GM18909 (cell line): ENCODE measurements around the gene CDX2.

ENCODE experiments used
- ATAC-seq: cut with Tn5 transposase; IDR thresholded peaks from one replicate; pipeline ENCODE4 v1.9.1; 2021; ENCODE audit warnings: mild to moderate bottlenecking; ENCODE audit not compliant: unreplicated experiment, poor library complexity

Gene CDX2

DNA sequence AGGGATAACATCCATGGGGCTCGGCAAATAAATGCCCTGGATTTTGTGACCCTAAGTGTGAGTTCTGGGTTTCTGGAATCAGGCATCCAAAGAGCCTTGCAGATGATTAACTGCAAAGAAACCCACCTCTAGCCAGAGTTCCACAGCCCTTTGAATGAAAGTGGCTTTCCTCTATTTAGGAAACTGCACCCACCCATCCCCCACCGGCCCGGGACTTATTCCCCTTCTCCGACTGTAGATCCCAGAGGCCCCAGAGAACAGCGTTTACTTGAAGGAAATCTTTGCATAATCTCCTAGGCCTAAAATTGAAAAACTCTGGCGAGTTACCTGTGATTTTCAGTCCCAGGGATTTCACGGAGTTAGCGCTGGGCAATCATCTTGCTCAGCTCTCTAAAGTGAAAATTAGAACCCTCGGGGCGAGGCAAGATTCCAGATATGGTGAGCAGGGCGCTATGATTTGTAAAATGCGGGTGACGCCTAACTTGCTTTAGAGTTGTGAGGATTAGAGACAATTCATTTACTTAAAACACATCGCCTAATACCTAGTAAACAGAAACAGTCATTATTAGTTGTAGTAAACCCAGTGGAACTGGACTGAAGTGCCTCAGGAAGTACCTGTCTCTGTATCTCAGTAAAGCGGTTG is 10.0 kb upstream of the CDX2 start:
- no peak for ATAC-seq

DNA sequence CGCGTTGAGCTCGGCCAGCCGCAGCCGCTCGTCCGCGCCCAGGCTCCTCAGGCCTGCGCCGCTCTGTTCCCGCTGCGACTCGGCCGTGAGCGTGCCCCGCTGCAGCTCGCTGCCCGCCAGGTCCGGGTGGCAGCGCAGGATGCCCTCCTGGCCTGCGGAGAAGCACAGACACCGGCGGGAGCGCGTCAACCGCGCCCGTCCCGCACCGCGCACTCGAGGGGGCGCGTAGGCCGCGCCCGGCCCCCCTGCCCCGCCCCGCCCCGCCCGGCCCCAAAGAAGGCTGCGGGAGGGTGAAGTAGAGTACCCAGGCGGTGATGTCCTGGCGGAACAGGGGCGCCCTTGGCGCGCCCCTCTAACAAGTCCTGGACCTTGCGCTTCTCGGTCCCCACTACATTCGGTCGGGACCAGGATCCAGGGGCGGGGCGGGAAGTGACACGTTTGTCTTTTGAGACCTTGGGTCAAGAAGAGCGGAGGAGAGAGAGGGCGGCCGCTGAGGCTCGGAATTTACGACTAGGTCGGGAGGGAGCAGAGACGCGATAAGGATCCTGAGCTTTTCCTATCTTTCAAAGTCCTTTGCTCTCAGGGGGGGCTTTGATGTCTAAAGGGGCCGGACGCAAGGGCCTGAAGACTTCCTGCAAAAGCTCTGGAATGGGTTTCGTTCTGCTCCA is 9.3 kb upstream of the CDX2 start:
- no peak for ATAC-seq

DNA sequence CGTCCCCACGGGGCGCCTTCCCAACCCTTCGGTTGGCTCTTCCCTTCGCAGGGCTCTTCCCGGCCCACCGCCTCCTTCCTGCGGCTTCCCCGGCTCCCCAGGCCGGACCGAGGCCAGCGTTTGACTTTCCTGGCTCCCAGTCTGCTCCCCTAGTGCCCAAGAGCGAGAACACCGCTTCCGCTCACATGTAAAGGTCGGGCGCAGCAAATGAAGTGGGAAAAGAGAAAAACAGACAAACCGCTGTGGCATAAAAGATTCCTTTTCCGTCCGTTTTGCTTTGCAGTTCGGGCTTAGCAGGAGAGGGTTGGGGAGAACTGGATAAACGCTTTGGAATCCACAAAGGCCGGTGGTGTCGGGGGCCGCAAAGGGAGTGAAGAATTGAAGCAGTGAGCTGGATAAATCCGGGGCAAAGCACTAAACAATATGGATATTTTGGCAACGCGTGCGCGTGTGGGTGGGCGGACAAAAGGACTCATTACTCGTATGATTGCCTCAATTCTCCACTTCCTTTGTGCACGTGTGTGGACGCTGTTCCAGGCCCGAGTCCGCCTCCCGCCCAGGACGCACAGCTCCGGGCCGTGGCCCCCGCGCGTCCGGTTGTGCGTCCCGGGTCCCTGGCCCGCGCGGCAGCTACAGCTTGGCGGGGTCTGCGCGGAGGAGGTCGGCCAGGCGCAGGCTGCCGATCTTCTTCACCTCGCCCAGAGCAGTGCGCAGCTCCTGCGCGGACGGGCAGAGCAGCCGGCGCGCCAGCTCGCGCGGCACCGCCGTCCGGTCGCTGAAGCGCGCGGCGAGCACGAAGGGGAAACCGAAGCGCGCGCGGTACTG is 8.6 kb upstream of the CDX2 start:
- no peak for ATAC-seq

DNA sequence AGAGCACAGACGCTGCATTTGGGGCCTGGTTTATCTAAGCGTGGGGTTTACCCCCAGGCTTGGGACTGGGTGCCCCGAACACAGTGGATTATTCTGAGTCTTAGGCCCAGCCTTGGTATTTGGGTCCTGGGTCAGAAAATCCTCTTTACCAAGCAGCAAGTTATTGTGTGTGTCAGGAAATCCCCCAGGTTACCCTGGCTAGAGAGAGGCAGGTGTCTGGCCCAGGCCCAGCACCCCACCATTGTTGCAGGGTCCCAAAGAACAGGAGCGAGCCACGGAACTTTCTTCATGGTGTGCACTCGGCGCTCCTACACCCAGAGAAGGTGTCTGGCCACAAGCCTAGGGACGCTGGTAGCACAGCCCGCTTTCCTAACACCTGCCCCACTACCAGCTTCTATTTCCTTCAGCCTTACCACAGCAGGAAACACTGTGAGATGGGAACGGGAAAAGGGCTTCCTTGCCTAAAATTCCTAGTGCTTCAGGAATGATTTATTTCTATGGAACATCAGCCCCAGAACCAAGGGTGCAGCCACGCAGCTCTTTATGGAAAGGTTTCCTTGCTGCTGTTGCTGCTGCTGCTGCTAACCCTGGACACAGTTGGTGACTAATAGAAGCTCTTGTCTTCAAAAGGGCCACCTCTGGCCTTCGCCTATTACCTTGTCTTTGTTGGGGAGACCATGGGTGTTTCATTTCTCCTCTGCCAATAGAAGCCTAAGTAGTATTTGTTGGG is 7.4 kb upstream of the CDX2 start:
- no peak for ATAC-seq

DNA sequence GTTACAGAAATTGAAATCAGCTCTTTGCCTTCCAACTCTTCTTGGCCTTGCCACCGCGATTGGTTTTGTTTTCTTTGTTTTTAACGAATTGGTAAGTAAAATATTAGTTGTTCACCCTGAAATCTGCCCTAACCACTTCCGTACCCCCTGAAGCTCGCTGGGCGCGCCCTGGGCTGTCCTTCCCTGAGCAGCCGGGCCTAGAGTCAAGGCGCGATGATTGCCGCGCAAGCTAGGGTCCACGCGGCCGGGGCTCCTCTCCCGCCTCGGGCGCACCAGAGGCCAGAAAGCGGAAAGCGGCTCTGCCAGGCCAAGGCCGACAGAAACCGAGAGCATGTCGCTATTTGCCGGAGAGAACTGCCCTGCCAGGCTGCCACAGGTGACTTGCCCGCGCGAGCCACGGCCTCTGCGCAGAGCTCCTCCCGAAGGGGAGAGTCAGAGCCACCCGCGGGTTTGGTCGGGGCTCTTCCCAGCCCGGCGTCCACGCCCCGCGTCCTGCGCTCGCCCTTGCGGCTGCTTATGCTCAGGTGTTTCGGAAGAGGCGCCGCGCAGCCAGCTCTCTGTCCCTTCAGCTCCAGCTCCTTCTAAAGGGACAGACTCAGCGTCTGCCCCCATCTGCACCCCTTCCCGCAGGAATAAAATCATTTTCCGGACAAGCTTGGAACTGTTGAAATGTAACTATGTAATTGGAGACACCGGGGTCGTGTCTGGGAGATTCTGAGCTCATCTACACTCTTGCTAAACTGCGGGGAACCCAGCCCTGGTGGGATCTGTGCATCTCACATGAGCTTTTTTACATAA is 6.6 kb upstream of the CDX2 start:
- no peak for ATAC-seq

DNA sequence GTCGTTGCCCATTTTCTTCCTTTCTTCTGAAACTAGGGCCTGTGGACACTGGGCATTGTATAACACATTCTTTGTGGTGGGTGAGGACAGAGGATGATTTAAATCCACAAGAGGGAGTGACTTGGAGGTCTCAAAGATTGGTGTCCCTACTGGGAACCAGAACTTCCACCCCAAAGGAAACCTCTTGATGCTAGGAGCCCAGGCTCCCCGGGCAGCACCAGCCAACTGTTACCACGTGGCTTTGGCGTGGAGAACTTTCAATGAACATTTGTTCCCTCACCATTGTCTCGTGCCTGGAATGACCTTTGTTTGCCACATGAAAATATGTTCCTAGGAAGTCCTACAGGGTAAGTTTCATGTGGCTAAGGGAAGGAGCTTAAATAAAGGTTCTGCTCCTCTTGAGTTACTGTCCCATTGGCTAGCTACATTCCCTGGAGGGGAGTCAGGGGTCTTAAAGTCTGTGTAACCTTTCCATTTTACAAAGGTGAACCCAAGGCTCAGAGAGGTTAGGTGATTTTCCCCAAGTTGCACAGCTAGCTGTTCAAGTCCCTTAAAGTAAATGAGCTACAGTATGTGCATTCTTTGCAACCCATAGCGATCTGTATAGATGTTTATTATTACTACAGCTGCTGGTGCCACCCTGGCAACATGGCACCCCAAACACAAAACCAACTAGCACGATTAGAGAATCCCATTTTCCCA is 5.0 kb upstream of the CDX2 start:
- no peak for ATAC-seq

DNA sequence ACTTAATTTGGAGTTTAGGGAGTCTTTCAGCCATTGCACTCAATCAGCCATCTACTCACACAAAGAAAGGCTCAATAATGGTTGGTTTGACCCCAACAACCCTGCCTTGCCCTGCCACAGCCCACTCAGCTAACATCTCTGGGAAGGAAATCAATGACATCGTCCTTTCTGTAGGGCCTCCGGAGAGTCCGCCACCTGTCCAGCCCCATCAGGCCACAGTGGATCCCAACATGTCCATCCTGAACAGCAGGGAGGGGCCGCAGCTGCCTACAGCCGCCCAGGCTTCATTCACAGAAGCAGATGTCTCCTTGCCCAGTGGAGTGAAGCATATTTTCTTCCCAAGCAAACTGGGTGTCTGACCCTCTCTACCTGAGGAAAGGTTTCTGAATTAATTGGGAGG is 4.2 kb upstream of the CDX2 start:
- ATAC-seq: no peak

DNA sequence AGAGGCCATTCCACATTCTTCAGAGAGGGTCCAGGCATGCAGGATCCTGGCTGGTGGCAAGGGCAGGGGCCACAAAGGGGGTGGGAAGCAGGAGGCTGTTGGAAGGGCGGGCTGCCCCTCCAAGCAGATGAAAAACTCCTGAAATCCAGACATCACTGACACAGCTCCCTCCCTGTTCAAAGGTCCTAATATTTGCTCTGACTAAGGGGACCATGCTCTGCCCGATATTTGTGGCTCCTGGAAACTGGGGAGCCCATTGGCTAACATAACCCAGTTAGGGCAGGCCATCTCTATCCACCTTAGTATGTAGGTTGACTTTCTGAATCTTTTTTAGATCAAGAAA is 3.3 kb upstream of the CDX2 start:
- ATAC-seq: no peak

DNA sequence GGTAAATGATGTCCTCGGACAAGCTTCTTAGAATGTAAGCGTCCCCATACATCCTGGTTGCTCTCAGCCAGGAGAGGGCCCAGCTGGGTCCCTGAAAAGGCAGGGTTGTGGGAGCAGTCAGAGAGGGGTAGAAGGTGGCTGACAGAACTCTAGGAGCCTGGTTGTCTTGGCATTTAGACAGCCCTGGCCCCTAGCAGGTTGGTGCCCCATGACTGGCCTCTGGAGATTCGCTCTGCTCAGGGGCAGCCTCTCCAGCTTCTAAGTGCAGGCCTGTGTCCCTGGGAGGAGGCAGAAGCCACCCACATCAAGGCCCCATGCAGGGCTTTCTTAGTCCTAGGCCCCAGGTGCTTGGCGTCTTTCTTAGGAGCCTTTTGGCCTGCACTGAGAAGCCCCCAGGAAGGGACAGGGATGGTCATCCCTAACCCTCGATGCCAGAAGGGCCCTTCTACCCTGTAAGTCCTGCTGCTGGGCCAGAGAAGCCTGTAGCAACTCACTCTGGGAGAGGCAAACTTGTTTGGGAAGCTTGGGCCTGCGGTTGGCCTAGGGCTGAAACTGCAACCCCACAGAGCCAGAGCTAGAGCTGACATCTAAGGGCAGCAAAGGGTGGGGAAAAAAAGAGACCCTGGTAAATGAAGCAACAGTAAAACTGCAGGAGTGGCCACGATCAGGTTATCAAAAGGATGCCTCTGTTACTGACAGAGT is 2.8 kb upstream of the CDX2 start:
- ATAC-seq: no peak

DNA sequence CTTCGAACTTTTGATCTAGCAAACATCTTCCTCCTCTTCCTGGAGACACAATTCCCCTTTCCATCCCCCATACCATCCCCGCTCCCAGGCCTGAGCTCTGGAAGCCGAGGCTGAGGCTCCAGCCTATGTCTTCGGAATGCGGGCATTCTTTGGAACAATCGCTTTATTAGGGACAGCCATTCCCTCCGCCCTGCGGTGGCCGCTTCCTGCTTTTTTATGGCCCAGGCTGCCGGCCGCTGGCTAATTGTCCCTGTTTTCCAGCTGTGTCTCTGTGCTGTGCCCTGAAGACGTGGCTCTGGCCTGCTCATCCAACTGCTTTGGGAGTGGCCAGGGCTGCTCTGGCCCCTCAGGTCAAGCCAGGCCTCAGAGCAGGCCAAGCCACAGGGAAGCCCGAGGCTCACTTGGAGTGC is 2.1 kb upstream of the CDX2 start:
- ATAC-seq: no peak

DNA sequence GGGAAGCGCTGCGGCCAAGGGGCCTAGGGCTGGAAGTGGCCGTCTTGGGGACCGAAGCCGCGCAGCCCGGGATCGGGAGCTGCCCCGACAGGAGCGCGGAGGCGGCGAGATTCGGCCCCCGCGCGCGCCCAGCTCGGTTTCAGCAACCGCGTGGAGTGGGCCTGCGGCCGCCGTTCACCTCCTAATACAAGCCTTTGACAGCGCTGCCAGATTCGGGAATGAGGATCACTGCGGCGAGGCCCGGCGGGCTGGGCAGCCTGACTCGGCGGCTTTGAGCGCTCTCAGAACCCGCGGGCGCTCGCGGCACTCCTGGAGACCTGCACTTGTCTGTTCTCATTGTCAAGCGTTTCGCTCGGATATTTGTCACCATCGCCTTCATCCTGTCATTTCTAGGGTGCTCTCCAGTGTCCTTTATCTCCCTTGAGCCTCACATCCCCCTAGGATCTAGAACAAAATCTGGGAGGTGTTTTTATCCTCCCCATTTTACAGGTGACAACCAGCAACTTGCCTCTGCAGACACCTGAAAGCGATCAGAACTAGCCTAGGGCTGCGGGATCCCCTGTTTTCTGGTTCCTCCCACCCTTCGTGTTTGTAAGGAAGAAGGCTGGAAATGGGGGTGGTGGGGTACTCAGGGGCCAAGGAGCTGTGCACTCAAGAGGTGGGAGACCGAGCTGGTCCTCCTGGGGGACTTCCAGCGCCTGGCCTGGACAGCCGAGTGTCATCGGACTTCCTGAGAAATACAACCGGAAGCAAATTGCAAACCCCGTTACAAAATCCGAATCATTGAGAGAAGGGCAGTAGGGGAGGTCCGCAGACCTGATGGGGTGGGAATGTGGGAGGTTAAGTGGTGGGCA is 1.5 kb upstream of the CDX2 start:
- ATAC-seq: no peak

DNA sequence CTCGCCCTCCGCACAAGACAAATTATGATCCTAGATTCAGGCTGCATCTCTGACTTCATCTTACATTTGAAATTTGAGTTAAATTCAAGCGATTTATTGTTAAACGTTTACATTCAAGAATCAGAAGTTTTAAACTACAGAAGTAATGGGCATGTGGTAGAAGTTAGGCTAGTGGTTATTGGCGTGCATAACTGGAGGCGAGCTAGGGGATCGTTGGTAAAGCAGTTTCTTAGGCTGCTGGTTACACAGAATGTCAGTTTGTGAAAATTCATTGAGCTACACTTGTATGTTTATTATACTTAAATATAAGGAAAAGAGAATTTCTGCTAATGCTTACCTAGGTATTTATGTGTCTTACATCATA is 733 bp upstream of the CDX2 start:
- ATAC-seq: no peak

DNA sequence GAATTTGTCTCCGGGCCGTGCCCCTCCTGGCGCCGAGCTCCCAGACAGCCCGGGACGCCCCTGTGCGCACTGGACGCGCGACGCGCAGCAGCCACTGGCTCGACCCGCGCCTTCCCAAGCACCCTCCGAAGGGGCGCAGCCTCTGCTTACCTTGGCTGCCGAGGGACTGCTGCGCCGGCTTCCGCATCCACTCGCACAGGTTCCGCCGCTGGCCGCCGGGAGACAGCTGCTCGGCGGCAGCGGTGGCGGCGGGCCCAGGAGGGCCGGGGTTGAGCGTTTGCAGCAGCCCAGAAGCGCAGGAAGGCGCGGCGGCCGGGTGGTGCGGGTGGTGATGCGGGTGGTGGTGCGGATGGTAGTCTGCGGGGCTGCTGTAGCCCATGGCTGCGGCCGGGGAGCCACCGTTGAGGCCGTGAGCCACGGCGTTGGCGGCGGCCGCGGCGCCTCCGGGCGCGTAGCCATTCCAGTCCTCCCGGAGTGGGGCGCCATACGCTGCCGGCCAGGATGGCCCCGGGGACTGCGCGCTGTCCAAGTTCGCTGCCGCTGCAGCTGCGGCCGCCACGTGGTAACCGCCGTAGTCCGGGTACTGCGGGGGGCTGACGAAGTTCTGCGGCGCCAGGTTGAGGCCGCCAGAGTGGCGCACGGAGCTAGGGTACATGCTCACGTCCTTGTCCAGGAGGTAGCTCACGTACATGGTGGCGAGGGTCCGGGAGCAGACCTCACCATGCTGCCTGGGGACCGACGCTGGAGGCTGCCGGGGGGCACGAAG is 616 bp downstream of the CDX2 start:
- ATAC-seq: no peak

DNA sequence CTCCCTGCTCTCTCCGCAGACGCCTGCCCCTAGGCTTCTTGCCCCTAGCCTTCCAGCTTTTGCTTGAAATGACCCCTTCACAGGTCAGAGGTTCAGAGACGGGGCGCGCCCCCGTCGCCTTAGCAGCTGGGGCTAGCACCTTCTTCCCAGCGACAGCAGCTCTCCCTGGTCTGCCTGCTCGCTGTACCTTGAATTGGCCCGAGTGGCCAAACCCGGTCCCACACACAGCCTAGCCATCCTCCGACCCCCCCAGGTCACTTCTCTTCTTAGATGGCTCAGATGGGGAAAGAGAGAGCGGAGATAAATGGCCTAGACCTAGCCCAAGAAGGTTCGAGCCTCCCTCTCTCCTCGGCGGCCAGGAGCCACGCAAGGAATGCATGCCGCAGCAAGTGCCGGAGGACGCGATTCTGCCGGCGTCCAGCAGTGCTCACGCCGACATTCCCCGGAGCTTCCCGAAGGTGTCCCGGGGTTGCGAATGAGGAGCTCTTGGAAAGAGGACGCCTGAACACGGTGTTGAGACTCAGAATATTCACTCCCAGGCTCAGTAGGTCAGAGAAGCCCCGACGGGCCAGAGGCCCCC is 1.3 kb downstream of the CDX2 start:
- no peak for ATAC-seq

DNA sequence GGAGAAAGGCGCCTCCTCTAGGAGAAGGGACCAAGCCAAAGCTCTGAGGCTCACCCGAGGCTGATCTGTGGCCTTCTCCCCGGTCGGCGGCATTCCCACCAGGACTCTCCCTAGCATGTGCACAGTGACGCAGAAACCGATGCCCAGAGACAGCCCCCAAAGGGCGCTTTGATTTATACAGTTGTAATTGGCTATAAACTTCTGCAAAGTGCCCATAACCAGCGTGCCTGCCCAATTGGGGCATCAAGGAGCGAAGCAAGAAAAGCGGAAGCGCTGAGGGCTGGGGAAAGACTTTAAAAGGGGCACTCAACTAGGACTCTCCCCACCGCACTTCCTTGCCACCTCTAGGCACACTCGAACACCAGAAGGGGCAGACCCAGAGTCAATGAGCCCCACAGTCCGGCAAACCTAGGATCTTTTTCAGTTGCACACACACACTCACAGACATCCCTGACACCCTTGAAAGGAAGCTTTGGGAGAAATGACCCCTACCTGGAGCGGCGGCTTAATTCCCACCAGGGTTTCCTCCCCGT is 1.8 kb downstream of the CDX2 start:
- no peak for ATAC-seq

DNA sequence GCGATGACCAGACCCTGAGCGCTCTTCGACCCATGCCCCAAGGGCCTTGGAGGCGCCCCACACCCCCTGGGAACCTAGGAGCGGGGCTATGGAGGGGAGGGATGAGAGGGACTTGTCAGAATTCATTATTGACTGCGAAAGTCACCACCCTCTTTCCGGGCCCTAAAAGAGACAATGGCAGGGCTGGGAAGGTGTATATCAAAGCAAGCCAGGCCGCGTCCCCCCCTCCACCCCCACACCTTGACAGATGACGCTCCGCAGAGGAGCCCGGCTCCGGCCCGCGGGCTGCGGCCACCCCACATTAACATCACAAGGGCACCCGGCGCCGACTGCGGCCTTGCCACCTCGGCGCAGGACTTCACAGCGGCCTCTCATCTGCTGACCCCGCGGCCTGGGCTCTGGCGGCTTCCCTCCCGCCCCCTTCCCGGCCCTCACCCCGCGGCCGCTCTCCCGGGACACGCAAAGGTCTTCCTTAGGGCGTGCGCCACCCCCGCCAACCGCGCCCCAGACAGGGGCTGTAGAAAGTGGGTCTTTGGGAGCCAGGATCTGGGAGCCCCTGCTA is 2.4 kb downstream of the CDX2 start:
- no peak for ATAC-seq
